HepG2 (cell line): ENCODE data around the gene LAG3. TPM values are rescaled to one million over a fixed set of nuclear protein-coding genes. Genes with fewer than 3 reads are reported as not detected.

Experiments
- ARNTL ChIP-seq: sonication (generic); formaldehyde crosslinking; IDR thresholded peaks from 2 replicates; pipeline ENCODE4 v1.4.0; 2020; ENCODE audit warnings: mild to moderate bottlenecking, missing genetic modification reagents
- CHCHD3 ChIP-seq: sonication (generic); formaldehyde crosslinking; IDR thresholded peaks from 2 replicates; pipeline ENCODE4 v1.8.0; 2022; ENCODE audit warnings: mild to moderate bottlenecking, missing genetic modification reagents, moderate library complexity
- CREM ChIP-seq, 2 experiments: sonication (generic) in 1 of 2; formaldehyde crosslinking in 1 of 2; IDR thresholded peaks; 2 replicates each; pipeline versions ENCODE4 v1.4.0 to v1.6.1; 2016 to 2020; ENCODE audit warnings: antibody characterized with exemption in 1 of 2, mild to moderate bottlenecking in 1 of 2, missing genetic modification reagents in 1 of 2
- ELF3 ChIP-seq: IDR thresholded peaks from 2 replicates; pipeline ENCODE4 v1.6.1; 2016; ENCODE audit warnings: missing genetic modification reagents, missing compliant biosample characterization
- HOXA7 ChIP-seq: sonication (generic); formaldehyde crosslinking; IDR thresholded peaks from 2 replicates; pipeline ENCODE4 v1.8.1; 2022; ENCODE audit warnings: mild to moderate bottlenecking, missing genetic modification reagents, moderate library complexity
- KAT7 ChIP-seq: IDR thresholded peaks from 2 replicates; pipeline ENCODE4 v1.6.1; 2018; ENCODE audit warnings: borderline replicate concordance, missing compliant biosample characterization
- POLR2A ChIP-seq, 2 experiments: IDR thresholded peaks; 2 replicates each; pipeline ENCODE4 v1.6.1; 2011; ENCODE audit warnings: low read depth in 2 of 2, low read length in 2 of 2, mild to moderate bottlenecking in 1 of 2, moderate library complexity in 1 of 2; ENCODE audit not compliant: insufficient read depth in 1 of 2
- RBAK ChIP-seq: sonication (generic); formaldehyde crosslinking; IDR thresholded peaks from 2 replicates; pipeline ENCODE4 v1.5.1; 2020; ENCODE audit warnings: mild to moderate bottlenecking, missing genetic modification reagents
- RBM39 ChIP-seq: fragments of 200-400 bp; formaldehyde crosslinking; IDR thresholded peaks from one replicate; pipeline ENCODE4 v1.6.1; 2018; ENCODE audit warnings: antibody characterized with exemption, mild to moderate bottlenecking, low read depth, low read length; ENCODE audit not compliant: poor library complexity, severe bottlenecking
- TARDBP ChIP-seq: sonication (generic); formaldehyde crosslinking; IDR thresholded peaks from 2 replicates; pipeline ENCODE4 v1.8.0; 2022; ENCODE audit warnings: mild to moderate bottlenecking, missing genetic modification reagents
- TFDP1 ChIP-seq: IDR thresholded peaks from 2 replicates; pipeline ENCODE4 v1.6.1; 2016; ENCODE audit warnings: missing compliant biosample characterization, missing genetic modification reagents, borderline replicate concordance
- ZFX ChIP-seq: sonication (generic); formaldehyde crosslinking; IDR thresholded peaks from 2 replicates; pipeline ENCODE4 v1.4.0; 2020; ENCODE audit warnings: mild to moderate bottlenecking, low read depth, missing genetic modification reagents, moderate library complexity
- ZFYVE20 ChIP-seq: sonication (generic); formaldehyde crosslinking; IDR thresholded peaks from 2 replicates; pipeline ENCODE4 v1.8.0; 2023; ENCODE audit warnings: low read depth, mild to moderate bottlenecking, moderate library complexity, missing genetic modification reagents, borderline replicate concordance
- ZGPAT ChIP-seq: IDR thresholded peaks from 2 replicates; pipeline ENCODE4 v1.6.1; 2016; ENCODE audit warnings: mild to moderate bottlenecking
- ZNF205 ChIP-seq: IDR thresholded peaks from 2 replicates; pipeline ENCODE4 v1.6.1; 2018; ENCODE audit warnings: missing biosample characterization, missing genetic modification reagents
- ZNF441 ChIP-seq: sonication (generic); formaldehyde crosslinking; IDR thresholded peaks from 2 replicates; pipeline ENCODE4 v1.7.0; 2021; ENCODE audit warnings: missing genetic modification reagents, borderline replicate concordance
- ZNF614 ChIP-seq: IDR thresholded peaks from 2 replicates; pipeline ENCODE4 v1.6.1; 2018; ENCODE audit warnings: missing biosample characterization, missing genetic modification reagents, inconsistent platforms, borderline replicate concordance
- ZSCAN25 ChIP-seq: sonication (generic); formaldehyde crosslinking; IDR thresholded peaks from 2 replicates; pipeline ENCODE4 v1.8.0; 2022; ENCODE audit warnings: mild to moderate bottlenecking, missing genetic modification reagents
- polyA plus RNA-seq, 8 experiments: library from polyadenylated mRNA; depleted of rRNA in 3 of 8; stranded (reverse) in 7 of 8; unstranded in 1 of 8; fragments of >200 nt; fragmentation: Illumina TruSeq in 4 of 8; extraction: Trizol in 4 of 8; gene quantifications; 2 replicates each; pipeline versions ENCODE4 v1.2.1 to v1.2.3, GENCODE V29; 2011 to 2016; ENCODE audit warnings: low read depth in 4 of 8, missing spikeins in 1 of 8, mixed read lengths in 1 of 8; ENCODE audit not compliant: insufficient read depth in 1 of 8
- total RNA-seq, 5 experiments: library from RNA; depleted of rRNA; stranded (reverse); fragments of >200 nt; fragmentation: Illumina TruSeq; extraction: Trizol; gene quantifications; 2 replicates each; pipeline ENCODE4 v1.2.3, GENCODE V29; 2016; ENCODE audit warnings: low read depth in 1 of 5
- TF ChIP-seq, protein P1 (sequence below): IDR thresholded peaks from 2 replicates; pipeline ENCODE4 v1.6.1; 2016; ENCODE audit warnings: low read depth, missing genetic modification reagents, missing compliant biosample characterization
- TF ChIP-seq, protein P2 (sequence below): sonication (generic); formaldehyde crosslinking; IDR thresholded peaks from 2 replicates; pipeline ENCODE4 v1.4.0; 2020; ENCODE audit warnings: missing genetic modification reagents, borderline replicate concordance

Gene LAG3
- total and polyA plus RNA-seq, 2 of the 13 experiments (the other 11 are each of a cell fraction or from before 2014, with no cell fraction given), result 0.11 to 0.26 TPM

DNA sequence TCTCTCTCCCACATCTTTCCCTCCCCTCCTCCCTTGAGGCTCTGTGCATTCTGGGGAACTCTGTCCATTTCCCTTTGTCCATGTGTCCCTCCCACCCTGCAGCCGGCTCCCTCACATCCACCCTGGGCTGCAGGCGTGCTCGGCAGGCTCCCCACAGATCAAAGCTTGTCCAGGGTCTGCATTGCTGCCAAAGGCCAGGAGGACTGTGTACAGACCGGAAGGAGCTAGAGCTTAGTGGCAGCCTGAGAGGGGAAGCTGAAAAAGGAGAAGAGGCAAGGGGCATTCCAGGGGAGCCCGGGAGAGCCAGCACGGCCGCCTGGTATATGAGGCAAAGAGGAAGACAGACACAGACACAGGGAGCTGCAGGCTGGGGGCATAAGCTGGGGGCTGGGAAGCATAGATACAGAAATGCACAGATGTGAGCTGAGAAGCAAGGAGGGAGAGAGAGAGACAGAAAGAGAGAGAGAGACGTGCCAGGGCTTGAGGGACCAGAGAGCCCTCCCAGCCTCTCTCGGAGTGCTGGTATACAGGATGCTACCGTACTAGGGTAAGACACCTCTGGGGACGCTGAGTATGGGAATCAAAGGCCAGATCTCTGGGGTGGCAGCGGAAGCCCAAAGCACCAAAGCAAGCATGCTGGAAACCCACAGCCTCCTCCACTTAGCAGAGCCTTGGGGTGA is 20.3 kb downstream of the LAG3 start (continued):
- 0 out of 2 replicates have a peak, but pooled peaks have one; percentile 12 for TF ChIP-seq RBAK
- no peak for TF ChIP-seq CHCHD3 (CRISPR knock-in tag)
- peak in 1 of 2 experiments; percentile 59; a peak in 2 of 4 replicates for TF ChIP-seq POLR2A (IDR thresholded peaks at IDR 0.05; ENCODE audit: insufficient read depth in 1 of 2, low read depth in 2 of 2, low read length in 2 of 2)
- no peak for TF ChIP-seq RBM39
- TF ChIP-seq ZNF614 (CRISPR knock-in tag), result 0 out of 2 replicates have a peak, but pooled peaks have one; percentile 41
- TF ChIP-seq KAT7 (CRISPR knock-in tag), result 0 out of 2 replicates have a peak, but pooled peaks have one; percentile 35
- TF ChIP-seq TFDP1 (CRISPR knock-in tag), result peak; percentile 53; the same call in 1 of the 2 replicates
- peak; percentile 76 for TF ChIP-seq ZGPAT (CRISPR knock-in tag)
- peak; percentile 63; the same call in 1 of the 2 replicates for TF ChIP-seq HOXA7 (CRISPR knock-in tag)
- TF ChIP-seq TARDBP (CRISPR knock-in tag), result peak; percentile 91
- peak; percentile 70 for TF ChIP-seq ZSCAN25 (CRISPR knock-in tag)
- TF ChIP-seq, protein P1, sequence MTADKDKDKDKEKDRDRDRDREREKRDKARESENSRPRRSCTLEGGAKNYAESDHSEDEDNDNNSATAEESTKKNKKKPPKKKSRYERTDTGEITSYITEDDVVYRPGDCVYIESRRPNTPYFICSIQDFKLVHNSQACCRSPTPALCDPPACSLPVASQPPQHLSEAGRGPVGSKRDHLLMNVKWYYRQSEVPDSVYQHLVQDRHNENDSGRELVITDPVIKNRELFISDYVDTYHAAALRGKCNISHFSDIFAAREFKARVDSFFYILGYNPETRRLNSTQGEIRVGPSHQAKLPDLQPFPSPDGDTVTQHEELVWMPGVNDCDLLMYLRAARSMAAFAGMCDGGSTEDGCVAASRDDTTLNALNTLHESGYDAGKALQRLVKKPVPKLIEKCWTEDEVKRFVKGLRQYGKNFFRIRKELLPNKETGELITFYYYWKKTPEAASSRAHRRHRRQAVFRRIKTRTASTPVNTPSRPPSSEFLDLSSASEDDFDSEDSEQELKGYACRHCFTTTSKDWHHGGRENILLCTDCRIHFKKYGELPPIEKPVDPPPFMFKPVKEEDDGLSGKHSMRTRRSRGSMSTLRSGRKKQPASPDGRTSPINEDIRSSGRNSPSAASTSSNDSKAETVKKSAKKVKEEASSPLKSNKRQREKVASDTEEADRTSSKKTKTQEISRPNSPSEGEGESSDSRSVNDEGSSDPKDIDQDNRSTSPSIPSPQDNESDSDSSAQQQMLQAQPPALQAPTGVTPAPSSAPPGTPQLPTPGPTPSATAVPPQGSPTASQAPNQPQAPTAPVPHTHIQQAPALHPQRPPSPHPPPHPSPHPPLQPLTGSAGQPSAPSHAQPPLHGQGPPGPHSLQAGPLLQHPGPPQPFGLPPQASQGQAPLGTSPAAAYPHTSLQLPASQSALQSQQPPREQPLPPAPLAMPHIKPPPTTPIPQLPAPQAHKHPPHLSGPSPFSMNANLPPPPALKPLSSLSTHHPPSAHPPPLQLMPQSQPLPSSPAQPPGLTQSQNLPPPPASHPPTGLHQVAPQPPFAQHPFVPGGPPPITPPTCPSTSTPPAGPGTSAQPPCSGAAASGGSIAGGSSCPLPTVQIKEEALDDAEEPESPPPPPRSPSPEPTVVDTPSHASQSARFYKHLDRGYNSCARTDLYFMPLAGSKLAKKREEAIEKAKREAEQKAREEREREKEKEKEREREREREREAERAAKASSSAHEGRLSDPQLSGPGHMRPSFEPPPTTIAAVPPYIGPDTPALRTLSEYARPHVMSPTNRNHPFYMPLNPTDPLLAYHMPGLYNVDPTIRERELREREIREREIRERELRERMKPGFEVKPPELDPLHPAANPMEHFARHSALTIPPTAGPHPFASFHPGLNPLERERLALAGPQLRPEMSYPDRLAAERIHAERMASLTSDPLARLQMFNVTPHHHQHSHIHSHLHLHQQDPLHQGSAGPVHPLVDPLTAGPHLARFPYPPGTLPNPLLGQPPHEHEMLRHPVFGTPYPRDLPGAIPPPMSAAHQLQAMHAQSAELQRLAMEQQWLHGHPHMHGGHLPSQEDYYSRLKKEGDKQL (CRISPR knock-in tag), result no peak
- TF ChIP-seq ELF3 (CRISPR knock-in tag), result peak; percentile 66
- TF ChIP-seq CREM (IDR thresholded peaks at IDR 0.05), result peak; percentile 62; the same call in 1 of the 2 replicates
- no peak for TF ChIP-seq CREM (CRISPR knock-in tag; IDR thresholded peaks at IDR 0.05)
- TF ChIP-seq ZNF205, result peak; percentile 73; the same call in 1 of the 2 replicates
- TF ChIP-seq ZFYVE20 (CRISPR knock-in tag), result no peak
- peak; percentile 72 for TF ChIP-seq ARNTL (CRISPR knock-in tag)
- peak; percentile 88; the same call in 1 of the 2 replicates for TF ChIP-seq ZNF441 (CRISPR knock-in tag)
- TF ChIP-seq, protein P2, sequence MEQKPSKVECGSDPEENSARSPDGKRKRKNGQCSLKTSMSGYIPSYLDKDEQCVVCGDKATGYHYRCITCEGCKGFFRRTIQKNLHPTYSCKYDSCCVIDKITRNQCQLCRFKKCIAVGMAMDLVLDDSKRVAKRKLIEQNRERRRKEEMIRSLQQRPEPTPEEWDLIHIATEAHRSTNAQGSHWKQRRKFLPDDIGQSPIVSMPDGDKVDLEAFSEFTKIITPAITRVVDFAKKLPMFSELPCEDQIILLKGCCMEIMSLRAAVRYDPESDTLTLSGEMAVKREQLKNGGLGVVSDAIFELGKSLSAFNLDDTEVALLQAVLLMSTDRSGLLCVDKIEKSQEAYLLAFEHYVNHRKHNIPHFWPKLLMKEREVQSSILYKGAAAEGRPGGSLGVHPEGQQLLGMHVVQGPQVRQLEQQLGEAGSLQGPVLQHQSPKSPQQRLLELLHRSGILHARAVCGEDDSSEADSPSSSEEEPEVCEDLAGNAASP (CRISPR knock-in tag), result peak; percentile 61; the same call in 1 of the 2 replicates
- peak; percentile 61; the same call in 1 of the 2 replicates for TF ChIP-seq ZFX
